C4-2B (cell line): ENCODE measurements around the gene TBX10.

Source experiments
- H3K27ac ChIP-seq: fragments of 450-650 bp; 2 replicates; pipeline ENCODE4 v1.5.1; 2017
- ZFX ChIP-seq: fragments of 450-650 bp; IDR thresholded peaks from 2 replicates; pipeline ENCODE4 v1.6.1; 2017
- TF ChIP-seq, protein P1 (sequence below): fragments of 450-650 bp; conservative IDR thresholded peaks from 2 replicates; pipeline ENCODE4 v1.5.1; 2017; ENCODE audit warnings: mild to moderate bottlenecking

TBX10 gene

DNA sequence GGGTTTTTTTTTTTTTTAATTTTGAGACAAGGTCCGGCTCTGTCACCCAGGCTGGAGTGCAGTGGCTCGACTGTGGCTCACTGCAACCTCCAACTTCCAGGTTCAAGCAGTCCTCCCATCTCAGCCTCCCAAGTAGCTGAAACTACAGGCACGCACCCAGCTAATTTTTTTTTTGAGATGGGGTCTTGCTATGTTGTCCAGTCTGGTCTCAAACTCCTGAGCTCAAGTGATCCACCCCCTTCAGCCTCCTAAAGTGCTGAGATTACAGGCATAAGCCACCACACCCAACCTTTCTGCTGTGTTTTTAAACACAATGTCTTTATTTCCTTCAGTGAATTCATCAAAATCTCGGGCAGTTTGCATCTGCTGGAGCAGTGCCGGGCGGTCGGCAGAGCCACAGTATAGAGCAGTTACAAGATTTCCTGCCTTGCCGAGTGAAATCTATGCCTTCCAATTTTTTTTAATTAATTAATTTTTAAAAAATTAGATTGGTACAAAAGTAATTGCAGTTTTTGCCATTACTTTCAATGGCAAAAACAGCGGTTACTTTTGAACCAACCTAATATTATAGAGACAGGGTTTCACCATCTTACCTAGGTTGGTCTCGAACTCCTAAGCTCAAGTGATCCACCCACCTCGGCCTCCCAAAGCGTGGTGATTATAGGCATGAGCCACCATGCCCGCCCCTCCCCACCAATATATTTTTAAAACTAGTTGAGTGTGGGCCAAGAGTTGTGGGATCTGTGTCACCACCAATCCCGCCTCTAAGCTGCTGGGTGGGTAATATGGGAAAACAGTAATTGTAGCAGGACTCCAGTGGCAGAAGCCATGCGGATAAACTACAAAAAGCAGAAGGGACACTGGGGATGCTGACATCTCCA is 13.6 kb upstream of the TBX10 start:
- no peak overlapping the region for H3K27ac ChIP-seq
- TF ChIP-seq, protein P1, sequence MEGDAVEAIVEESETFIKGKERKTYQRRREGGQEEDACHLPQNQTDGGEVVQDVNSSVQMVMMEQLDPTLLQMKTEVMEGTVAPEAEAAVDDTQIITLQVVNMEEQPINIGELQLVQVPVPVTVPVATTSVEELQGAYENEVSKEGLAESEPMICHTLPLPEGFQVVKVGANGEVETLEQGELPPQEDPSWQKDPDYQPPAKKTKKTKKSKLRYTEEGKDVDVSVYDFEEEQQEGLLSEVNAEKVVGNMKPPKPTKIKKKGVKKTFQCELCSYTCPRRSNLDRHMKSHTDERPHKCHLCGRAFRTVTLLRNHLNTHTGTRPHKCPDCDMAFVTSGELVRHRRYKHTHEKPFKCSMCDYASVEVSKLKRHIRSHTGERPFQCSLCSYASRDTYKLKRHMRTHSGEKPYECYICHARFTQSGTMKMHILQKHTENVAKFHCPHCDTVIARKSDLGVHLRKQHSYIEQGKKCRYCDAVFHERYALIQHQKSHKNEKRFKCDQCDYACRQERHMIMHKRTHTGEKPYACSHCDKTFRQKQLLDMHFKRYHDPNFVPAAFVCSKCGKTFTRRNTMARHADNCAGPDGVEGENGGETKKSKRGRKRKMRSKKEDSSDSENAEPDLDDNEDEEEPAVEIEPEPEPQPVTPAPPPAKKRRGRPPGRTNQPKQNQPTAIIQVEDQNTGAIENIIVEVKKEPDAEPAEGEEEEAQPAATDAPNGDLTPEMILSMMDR = no peak
- no peak for TF ChIP-seq ZFX

DNA sequence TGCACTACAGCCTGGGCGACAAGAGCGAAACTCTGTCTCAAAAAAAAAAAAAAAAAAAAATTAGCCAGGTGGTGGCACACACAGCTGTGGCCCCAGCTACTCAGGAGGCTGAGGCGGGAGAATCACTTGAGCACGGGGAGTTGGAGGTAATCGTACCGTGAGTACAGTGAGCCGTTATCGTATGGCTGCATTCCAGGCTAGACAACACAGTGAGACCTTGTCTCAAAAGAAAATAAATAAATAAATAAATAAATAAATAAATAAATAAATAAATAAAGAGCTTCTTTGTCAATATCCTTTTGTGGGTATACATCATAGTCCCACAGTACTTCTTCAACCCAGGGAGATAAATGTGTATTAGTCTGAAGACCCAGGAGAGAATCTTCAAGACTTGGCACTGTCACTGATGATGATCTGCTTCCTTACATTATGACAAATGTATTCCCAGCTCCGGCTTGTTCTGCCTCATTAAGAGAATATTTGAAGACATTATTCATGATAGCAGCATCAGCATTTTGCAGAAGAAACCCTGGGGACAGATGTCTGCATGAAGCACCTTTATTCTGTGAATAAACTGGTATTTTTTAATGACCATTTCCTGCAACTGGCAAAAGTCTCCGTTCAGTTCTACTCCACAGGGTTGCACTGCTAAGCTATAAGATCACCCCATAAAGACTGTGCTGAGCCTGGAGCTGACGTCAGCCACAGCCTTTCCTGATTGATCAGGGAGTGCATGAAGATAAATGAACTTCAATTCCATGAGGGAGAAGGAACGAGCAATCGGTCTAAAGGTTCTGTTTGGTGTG is 12.6 kb upstream of the TBX10 start:
- no peak overlapping the region for H3K27ac ChIP-seq

DNA sequence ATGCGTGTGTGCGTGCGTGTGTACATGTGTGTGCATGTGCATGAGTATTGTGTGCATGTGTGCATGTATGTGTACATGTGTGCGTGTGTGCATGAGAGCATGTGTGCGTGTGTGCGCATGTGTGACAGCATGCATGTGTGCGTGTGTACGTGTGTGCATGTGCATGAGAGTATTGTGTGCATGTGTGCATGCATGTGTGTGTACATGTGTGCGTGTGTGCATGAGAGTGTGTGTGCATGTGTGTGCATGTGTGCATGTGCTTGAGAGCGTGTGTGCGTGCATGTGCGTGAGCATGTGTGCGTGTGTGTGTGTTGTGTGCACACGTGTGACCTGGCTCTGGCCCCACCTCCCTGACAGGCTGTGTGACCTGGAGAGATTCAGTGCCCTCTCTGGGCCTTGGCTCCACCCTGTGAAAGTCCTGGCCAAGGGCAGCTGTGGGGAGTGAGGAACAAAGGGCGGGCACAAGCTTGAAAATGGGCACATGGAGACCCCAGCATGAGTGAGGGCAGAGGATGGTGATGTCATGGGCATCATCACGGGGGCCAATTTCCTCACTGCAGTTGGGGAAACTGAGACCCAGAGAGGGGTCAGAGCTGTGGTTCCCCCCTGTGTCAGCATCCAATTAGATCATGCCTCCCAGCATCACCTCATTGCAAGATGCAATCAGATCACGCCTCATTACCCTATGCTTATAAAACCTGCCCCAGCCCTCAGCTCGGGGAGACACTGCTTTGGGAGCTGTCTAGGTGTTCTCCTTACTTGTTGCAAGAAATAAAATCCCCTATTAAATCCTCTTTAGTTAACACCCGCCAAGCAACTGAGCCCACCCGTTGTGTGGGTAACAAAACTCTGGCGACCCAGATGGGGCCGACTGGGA is 10.3 kb upstream of the TBX10 start:
- H3K27ac ChIP-seq = no peak overlapping the region
- no peak for TF ChIP-seq ZFX
- TF ChIP-seq, protein P1 = no peak

More for the DNA sequence above, 12.6 kb upstream of the TBX10 start:
- no peak for TF ChIP-seq ZFX
- TF ChIP-seq, protein P1 = no peak

DNA sequence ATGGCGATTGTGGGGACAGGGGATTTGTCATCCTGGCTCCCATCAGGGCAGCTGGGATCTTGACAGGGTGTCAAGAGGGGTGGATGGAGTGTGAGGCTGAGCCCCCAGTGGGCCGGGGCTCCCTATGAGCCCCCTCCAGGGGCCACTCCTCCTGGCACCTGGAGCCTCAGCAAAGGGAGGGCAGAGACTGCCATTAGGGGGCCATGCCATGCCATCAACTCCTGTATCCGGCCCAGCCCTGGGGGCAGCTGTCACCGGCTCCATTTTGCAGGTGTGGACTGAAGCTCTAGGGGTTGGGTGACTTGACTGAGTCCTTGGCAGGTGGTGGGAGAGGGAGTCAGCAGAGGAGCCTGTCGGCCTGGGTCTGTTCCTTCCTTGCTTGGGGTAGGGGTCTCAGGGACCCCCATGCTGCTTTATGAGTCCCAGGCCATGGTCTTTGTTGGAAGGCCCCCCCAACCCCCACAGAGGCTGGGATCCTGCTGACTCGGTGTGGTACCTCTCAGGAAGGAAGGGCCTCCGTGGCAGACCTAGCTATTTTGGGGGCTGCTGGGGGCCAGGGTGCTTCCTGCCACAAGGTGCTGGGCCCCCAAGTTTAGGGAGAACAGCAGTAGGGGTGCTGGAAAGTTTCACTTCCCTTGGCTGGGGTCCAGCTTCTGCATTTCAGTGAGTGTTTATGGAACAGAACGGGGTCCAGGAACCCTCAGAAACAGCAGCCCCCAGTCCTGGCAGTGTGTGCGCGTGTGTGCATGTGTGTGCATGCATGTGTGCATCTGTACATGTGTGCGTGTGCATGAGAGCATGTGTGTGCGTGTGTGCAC is 9.4 kb upstream of the TBX10 start:
- no peak overlapping the region; the same call in 1 of the 2 replicates for H3K27ac ChIP-seq

DNA sequence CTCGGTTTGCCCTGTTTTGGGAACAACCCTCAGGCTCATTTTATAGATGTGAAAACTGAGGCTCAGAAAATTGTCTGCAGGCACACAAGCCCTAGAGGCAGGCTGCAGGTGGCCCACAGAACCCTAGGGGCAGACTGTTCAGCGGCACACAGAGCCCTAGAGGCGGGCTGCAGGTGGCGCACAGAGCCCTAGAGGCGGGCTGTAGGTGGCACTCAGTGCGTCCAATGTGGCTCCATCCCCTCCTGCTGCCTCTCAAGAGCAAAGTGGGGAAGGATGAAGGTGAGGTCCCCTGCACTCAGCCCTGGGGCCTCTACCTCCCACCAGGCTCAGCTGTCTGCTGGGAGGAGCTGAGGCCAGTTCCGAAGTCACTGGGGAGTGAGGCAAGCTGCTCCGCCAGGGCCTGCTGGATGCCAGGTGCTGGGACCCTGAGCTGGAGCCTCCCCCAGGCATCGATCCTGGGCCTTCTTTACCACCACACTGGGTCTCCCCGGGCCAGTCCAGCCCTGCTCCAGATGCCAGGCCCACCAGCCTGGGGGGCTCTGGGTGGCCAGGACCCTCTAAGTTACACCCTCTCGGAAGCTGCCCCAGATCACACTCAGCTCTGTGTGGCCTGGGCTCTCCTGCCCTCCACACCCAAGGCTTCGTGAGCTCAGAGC is 8.7 kb upstream of the TBX10 start:
- H3K27ac ChIP-seq = no peak overlapping the region; the same call in 1 of the 2 replicates

More for the DNA sequence above, 9.4 kb upstream of the TBX10 start:
- TF ChIP-seq, protein P1 = no peak
- TF ChIP-seq ZFX = no peak

More for the DNA sequence above, 8.7 kb upstream of the TBX10 start:
- TF ChIP-seq, protein P1 = no peak
- TF ChIP-seq ZFX = no peak
